Keratinocyte (primary cell): ENCODE results near the gene TXN.

Experiments
- EZH2 ChIP-seq: IDR thresholded peaks from one replicate; pipeline ENCODE4 v1.6.1; 2012; ENCODE audit warnings: inconsistent platforms, mild to moderate bottlenecking, low read length, moderate library complexity
- TF ChIP-seq, protein P1 (sequence below), 3 experiments: IDR thresholded peaks in 1 of 3; conservative IDR thresholded peaks in 1 of 3; optimal IDR thresholded peaks in 1 of 3; 2 replicates in 2 of 3; 3 replicates in 1 of 3; pipeline versions ENCODE3 to v1.5.1; 2011; ENCODE audit warnings: low read length in 3 of 3, mild to moderate bottlenecking in 3 of 3, moderate library complexity in 2 of 3, control low read depth in 1 of 3, inconsistent platforms in 1 of 3; ENCODE audit not compliant: insufficient read depth in 2 of 3; ENCODE audit errors: extremely low read depth in 1 of 3

DNA sequence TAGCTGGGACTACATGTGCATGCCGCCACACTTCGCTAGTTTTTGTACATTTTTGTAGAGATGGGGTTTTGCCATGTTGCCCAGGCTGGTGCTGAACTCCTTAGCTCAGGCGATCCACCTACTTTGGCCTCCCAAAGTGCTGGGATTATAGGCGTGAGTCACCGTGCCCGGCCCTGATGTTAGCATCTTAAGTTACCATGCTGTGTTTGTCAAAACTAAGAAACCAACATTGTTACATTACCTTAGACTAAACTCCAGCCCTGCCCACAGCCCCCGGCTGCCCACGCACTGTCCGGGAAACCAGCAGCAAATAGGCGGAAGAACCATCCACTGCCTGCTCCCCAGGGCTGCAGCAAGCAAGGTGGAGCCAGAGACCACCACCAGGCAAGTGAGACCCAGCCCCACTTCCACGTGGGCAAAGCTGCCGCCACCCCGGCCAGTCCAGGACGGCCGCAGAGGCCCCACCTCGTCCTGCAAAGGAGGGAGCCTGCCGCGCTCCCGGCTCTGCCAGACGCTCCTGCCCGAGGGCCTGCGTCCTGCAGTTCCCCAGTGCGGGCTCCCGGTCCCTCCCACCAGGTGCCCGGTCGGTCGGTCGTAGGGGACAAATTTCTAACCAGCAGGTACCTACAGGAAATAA is 35.7 kb upstream of the TXN start:
- TF ChIP-seq, protein P1, sequence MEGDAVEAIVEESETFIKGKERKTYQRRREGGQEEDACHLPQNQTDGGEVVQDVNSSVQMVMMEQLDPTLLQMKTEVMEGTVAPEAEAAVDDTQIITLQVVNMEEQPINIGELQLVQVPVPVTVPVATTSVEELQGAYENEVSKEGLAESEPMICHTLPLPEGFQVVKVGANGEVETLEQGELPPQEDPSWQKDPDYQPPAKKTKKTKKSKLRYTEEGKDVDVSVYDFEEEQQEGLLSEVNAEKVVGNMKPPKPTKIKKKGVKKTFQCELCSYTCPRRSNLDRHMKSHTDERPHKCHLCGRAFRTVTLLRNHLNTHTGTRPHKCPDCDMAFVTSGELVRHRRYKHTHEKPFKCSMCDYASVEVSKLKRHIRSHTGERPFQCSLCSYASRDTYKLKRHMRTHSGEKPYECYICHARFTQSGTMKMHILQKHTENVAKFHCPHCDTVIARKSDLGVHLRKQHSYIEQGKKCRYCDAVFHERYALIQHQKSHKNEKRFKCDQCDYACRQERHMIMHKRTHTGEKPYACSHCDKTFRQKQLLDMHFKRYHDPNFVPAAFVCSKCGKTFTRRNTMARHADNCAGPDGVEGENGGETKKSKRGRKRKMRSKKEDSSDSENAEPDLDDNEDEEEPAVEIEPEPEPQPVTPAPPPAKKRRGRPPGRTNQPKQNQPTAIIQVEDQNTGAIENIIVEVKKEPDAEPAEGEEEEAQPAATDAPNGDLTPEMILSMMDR (optimal IDR thresholded peaks at IDR 0.05 in 1 of 3, IDR thresholded peaks at IDR 0.05 in 1 of 3, conservative IDR thresholded peaks at IDR 0.05 in 1 of 3; ENCODE audit: extremely low read depth in 1 of 3, insufficient read depth in 2 of 3, low read length in 3 of 3): no peak
- no peak for TF ChIP-seq EZH2
